NCI-H1092 treated with DMSO at 0.1 percent for 48 hours (cell line): ENCODE results near the gene TSPAN5.
"Not testable (repeated sequence)": the region's sequence is repeated elsewhere in the genome, so short reads cannot be mapped to it uniquely, and the experiment has no call there.

Experiments
- DNase-seq: peaks from one replicate; lab custom pipeline; 2025; lab: John Stamatoyannopoulos, UW

TSPAN5 gene

GRCh38 chr4:98658287-98659105, at the start of gene TSPAN5:
Gene TSPAN5 (minus strand): TSS chr4:98658611.
- DNase-seq, result peak; percentile 74

- no peak for DNase-seq
Measured at GRCh38 chr4:98706935-98707334, 48.5 kb upstream of the TSPAN5 start.

- DNase-seq, result no peak
Measured at GRCh38 chr4:98706200-98706813, 47.9 kb upstream of the TSPAN5 start.

- not testable (repeated sequence) for DNase-seq
Measured at GRCh38 chr4:98705586-98705985, 47.2 kb upstream of the TSPAN5 start.

GRCh38 chr4:98700656-98701055, 42.2 kb upstream of the TSPAN5 start:
- no peak for DNase-seq

GRCh38 chr4:98694076-98694475, 35.7 kb upstream of the TSPAN5 start:
- no peak for DNase-seq

GRCh38 chr4:98692411-98692810, 34.0 kb upstream of the TSPAN5 start:
- DNase-seq, result no peak

GRCh38 chr4:98691588-98691987, 33.2 kb upstream of the TSPAN5 start:
- no peak for DNase-seq

GRCh38 chr4:98689507-98690174, 31.2 kb upstream of the TSPAN5 start:
- DNase-seq, result no peak

- no peak for DNase-seq
Measured at GRCh38 chr4:98688411-98689290, 30.2 kb upstream of the TSPAN5 start.

- DNase-seq, result no peak
Measured at GRCh38 chr4:98687876-98688275, 29.5 kb upstream of the TSPAN5 start.

- no peak for DNase-seq
Measured at GRCh38 chr4:98686847-98687246, 28.4 kb upstream of the TSPAN5 start.

- no peak for DNase-seq
Measured at GRCh38 chr4:98686043-98686707, 27.8 kb upstream of the TSPAN5 start.

- DNase-seq, result no peak
Measured at GRCh38 chr4:98685225-98686042, 27.0 kb upstream of the TSPAN5 start.

- DNase-seq, result no peak
Measured at GRCh38 chr4:98682719-98683118, 24.3 kb upstream of the TSPAN5 start.

GRCh38 chr4:98680806-98681205, 22.4 kb upstream of the TSPAN5 start:
- DNase-seq, result no peak

GRCh38 chr4:98679738-98680137, 21.3 kb upstream of the TSPAN5 start:
- no peak for DNase-seq

- DNase-seq, result no peak
Measured at GRCh38 chr4:98677799-98678198, 19.4 kb upstream of the TSPAN5 start.

GRCh38 chr4:98674404-98675173, 16.2 kb upstream of the TSPAN5 start:
- no peak for DNase-seq

- DNase-seq, result no peak
Measured at GRCh38 chr4:98673978-98674377, 15.6 kb upstream of the TSPAN5 start.
